PC-3 (cell line): ENCODE measurements around the gene OR13C5.

Experiments
- EZH2 ChIP-seq: fragments of 300-600 bp; sonication (generic); IDR thresholded peaks from one replicate; pipeline ENCODE4 v1.6.1; 2017; ENCODE audit warnings: antibody characterized with exemption, mild to moderate bottlenecking, low read length; ENCODE audit not compliant: unreplicated experiment
- EZH2phosphoT487 ChIP-seq: fragments of 300-600 bp; sonication (generic); IDR thresholded peaks from 2 replicates; pipeline ENCODE4 v1.6.1; 2018; ENCODE audit warnings: mild to moderate bottlenecking, antibody characterized with exemption, low read length, borderline replicate concordance
- TF ChIP-seq, protein P1 (sequence below): fragments of 300-600 bp; sonication (generic); conservative IDR thresholded peaks from 2 replicates; pipeline ENCODE4 v1.5.1; 2017; ENCODE audit warnings: antibody characterized with exemption, low read depth, mild to moderate bottlenecking, low read length

DNA sequence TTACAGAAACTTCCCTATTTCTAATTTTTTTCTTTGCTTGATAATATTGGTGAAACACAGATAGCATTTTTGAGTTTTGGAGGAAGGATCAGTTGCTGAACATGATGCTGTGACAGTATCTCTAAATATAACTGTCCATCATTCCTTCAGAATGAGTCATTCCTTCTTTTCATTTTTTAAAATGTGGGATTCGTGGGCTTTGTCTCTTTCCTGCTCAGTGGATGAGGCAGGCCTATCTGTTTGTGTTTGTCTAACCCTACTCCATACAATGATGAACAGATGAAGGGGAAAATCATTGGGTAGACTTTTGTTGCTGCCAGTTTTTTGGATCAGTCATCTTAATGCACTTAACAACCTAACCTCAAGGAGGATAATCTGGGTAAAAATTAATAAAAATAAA, 46.0 kb downstream of the OR13C5 start:
- TF ChIP-seq, protein P1, sequence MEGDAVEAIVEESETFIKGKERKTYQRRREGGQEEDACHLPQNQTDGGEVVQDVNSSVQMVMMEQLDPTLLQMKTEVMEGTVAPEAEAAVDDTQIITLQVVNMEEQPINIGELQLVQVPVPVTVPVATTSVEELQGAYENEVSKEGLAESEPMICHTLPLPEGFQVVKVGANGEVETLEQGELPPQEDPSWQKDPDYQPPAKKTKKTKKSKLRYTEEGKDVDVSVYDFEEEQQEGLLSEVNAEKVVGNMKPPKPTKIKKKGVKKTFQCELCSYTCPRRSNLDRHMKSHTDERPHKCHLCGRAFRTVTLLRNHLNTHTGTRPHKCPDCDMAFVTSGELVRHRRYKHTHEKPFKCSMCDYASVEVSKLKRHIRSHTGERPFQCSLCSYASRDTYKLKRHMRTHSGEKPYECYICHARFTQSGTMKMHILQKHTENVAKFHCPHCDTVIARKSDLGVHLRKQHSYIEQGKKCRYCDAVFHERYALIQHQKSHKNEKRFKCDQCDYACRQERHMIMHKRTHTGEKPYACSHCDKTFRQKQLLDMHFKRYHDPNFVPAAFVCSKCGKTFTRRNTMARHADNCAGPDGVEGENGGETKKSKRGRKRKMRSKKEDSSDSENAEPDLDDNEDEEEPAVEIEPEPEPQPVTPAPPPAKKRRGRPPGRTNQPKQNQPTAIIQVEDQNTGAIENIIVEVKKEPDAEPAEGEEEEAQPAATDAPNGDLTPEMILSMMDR = no peak
- no peak for TF ChIP-seq EZH2phosphoT487
- no peak for TF ChIP-seq EZH2
